H1 (cell line): ENCODE data around the gene CREBL2. TPM values are rescaled to one million over a fixed set of nuclear protein-coding genes. Genes with fewer than 3 reads are reported as not detected.

Experiments
- CTCF ChIA-PET: fragments of 300-600 bp; sonication (Branson Sonifier 250); formaldehyde crosslinking; loops from one replicate; lab custom pipeline; 2021; ENCODE audit not compliant: partially characterized antibody; lab: Charles Lee
- POLR2A ChIA-PET: fragments of 300-600 bp; sonication (Branson Sonifier 250); formaldehyde crosslinking; loops from one replicate; lab custom pipeline; 2021; ENCODE audit warnings: inconsistent platforms; ENCODE audit not compliant: partially characterized antibody; lab: Charles Lee
- DNase-seq, 2 experiments: peaks; one replicate each; pipeline versions ENCODE4 v3.0.0 to v3.0.0-alpha.2; 2010 to 2022; ENCODE audit warnings: low spot score in 2 of 2, low read depth in 1 of 2, mixed read lengths in 1 of 2
- FAIRE-seq: peaks from 2 replicates; lab custom pipeline; 2011; peaks lifted over from hg19 to GRCh38; lab: Jason Lieb, UNC
- H2AFZ ChIP-seq: 2 replicates; pipeline ENCODE4 v1.8.1; 2012; ENCODE audit warnings: low read length, inconsistent platforms
- H2AK5ac ChIP-seq: 2 replicates; pipeline ENCODE4 v1.6.1; 2013; ENCODE audit warnings: low read depth, low read length
- H2BK120ac ChIP-seq: replicated peaks from 2 replicates; pipeline ENCODE3; 2013; ENCODE audit warnings: low read depth, low read length, inconsistent platforms
- H2BK12ac ChIP-seq: 2 replicates; pipeline ENCODE4 v1.6.1; 2013; ENCODE audit warnings: low read depth, low read length
- H2BK15ac ChIP-seq: 2 replicates; pipeline ENCODE4 v1.6.1; 2013; ENCODE audit warnings: low read length
- H2BK20ac ChIP-seq: 2 replicates; pipeline ENCODE4 v1.6.1; 2013; ENCODE audit warnings: low read length
- H2BK5ac ChIP-seq: 2 replicates; pipeline ENCODE4 v1.6.1; 2013; ENCODE audit warnings: low read depth, low read length
- H3K14ac ChIP-seq: 2 replicates; pipeline ENCODE4 v1.6.1; 2013; ENCODE audit warnings: inconsistent platforms; ENCODE audit not compliant: insufficient read length
- H3K18ac ChIP-seq: 2 replicates; pipeline ENCODE4 v1.6.1; 2013; ENCODE audit warnings: low read length; ENCODE audit errors: extremely low read depth
- H3K23ac ChIP-seq: 2 replicates; pipeline ENCODE4 v1.6.1; 2013; ENCODE audit warnings: inconsistent platforms; ENCODE audit not compliant: insufficient read length
- H3K23me2 ChIP-seq: 2 replicates; pipeline ENCODE4 v1.6.1; 2013; ENCODE audit warnings: low read depth, low read length
- H3K27ac ChIP-seq: 2 replicates; pipeline ENCODE4 v1.6.1; 2011; ENCODE audit warnings: low read depth, low read length, inconsistent platforms
- H3K27me3 ChIP-seq, 4 experiments: replicated peaks in 1 of 4; 1 replicate in 1 of 4; 2 replicates in 3 of 4; pipeline versions ENCODE4 v1.6.1 to v1.8.1; 2011 to 2013; ENCODE audit warnings: low read length in 3 of 4, mild to moderate bottlenecking in 3 of 4, inconsistent platforms in 2 of 4, mixed read lengths in 2 of 4, moderate library complexity in 1 of 4; ENCODE audit not compliant: control insufficient read depth in 3 of 4, insufficient read depth in 3 of 4; ENCODE audit errors: extremely low read depth in 1 of 4
- H3K36me3 ChIP-seq, 4 experiments: 2 replicates each; pipeline versions ENCODE4 v1.6.1 to v1.8.1; 2011 to 2013; ENCODE audit warnings: mild to moderate bottlenecking in 4 of 4, low read length in 3 of 4, moderate library complexity in 2 of 4, control low read depth in 1 of 4, inconsistent platforms in 1 of 4; ENCODE audit not compliant: insufficient read depth in 4 of 4, control insufficient read depth in 2 of 4
- H3K4ac ChIP-seq: replicated peaks from 2 replicates; pipeline ENCODE3; 2013; ENCODE audit warnings: low read length, low read depth, mixed read lengths, inconsistent platforms; ENCODE audit not compliant: insufficient read length
- H3K4me1 ChIP-seq, 4 experiments: replicated peaks in 1 of 4; 1 replicate in 1 of 4; 2 replicates in 3 of 4; pipeline versions ENCODE4 v1.6.1 to v1.8.1; 2011 to 2013; ENCODE audit warnings: low read length in 3 of 4, inconsistent platforms in 2 of 4, mixed read lengths in 1 of 4; ENCODE audit not compliant: insufficient read depth in 4 of 4, control insufficient read depth in 3 of 4
- H3K4me2 ChIP-seq, 2 experiments: 2 replicates each; pipeline versions ENCODE4 v1.6.1 to v1.8.1; 2011 to 2013; ENCODE audit warnings: low read depth in 2 of 2, low read length in 2 of 2, control low read depth in 1 of 2, inconsistent platforms in 1 of 2, mild to moderate bottlenecking in 1 of 2; ENCODE audit not compliant: insufficient read depth in 1 of 2
- H3K4me3 ChIP-seq, 4 experiments: fragments of 200-600, 300-600 bp in 1 of 4; sonication (generic), shearing (Covaris generic), sonication (Bioruptor Twin) in 1 of 4; 2 replicates each; pipeline versions ENCODE4 v1.5.1 to v1.8.1; 2011 to 2016; ENCODE audit warnings: low read length in 4 of 4, low read depth in 3 of 4, control low read depth in 2 of 4, inconsistent platforms in 2 of 4, mild to moderate bottlenecking in 2 of 4, mixed read lengths in 1 of 4, moderate library complexity in 1 of 4; ENCODE audit not compliant: insufficient read depth in 2 of 4; ENCODE audit errors: extremely low read depth in 1 of 4
- H3K56ac ChIP-seq: replicated peaks from 2 replicates; pipeline ENCODE3; 2013; ENCODE audit warnings: low read depth, mild to moderate bottlenecking, mixed read lengths, low read length, inconsistent platforms; ENCODE audit not compliant: insufficient read length
- H3K79me1 ChIP-seq: 2 replicates; pipeline ENCODE4 v1.6.1; 2013; ENCODE audit warnings: low read depth, low read length, control low read depth
- H3K79me2 ChIP-seq, 2 experiments: 2 replicates each; pipeline versions ENCODE4 v1.6.1 to v1.8.1; 2012 to 2013; ENCODE audit warnings: low read length in 2 of 2, mild to moderate bottlenecking in 2 of 2, inconsistent platforms in 1 of 2; ENCODE audit not compliant: insufficient read depth in 2 of 2, control insufficient read depth in 1 of 2
- H3K9ac ChIP-seq, 4 experiments: replicated peaks in 1 of 4; 1 replicate in 1 of 4; 2 replicates in 3 of 4; pipeline versions ENCODE4 v1.6.1 to v1.8.1; 2011 to 2013; ENCODE audit warnings: low read depth in 3 of 4, low read length in 3 of 4, control low read depth in 2 of 4, mild to moderate bottlenecking in 2 of 4, moderate library complexity in 2 of 4, inconsistent platforms in 1 of 4; ENCODE audit errors: extremely low read depth in 1 of 4
- H3K9me3 ChIP-seq, 2 experiments: 2 replicates each; pipeline versions ENCODE4 v1.6.1 to v1.8.1; 2012 to 2013; ENCODE audit warnings: mild to moderate bottlenecking in 2 of 2, moderate library complexity in 2 of 2, control low read depth in 1 of 2, inconsistent platforms in 1 of 2, low read depth in 1 of 2, low read length in 1 of 2, mixed read lengths in 1 of 2; ENCODE audit not compliant: insufficient read depth in 2 of 2
- H4K20me1 ChIP-seq, 2 experiments: replicated peaks in 1 of 2; 2 replicates each; pipeline versions ENCODE3 to v1.8.1; 2011 to 2013; ENCODE audit warnings: inconsistent platforms in 2 of 2, low read length in 2 of 2, mild to moderate bottlenecking in 1 of 2; ENCODE audit not compliant: insufficient read depth in 2 of 2, control insufficient read depth in 1 of 2
- H4K5ac ChIP-seq: 2 replicates; pipeline ENCODE4 v1.6.1; 2013; ENCODE audit warnings: low read length, low read depth, mixed read lengths, inconsistent platforms; ENCODE audit not compliant: insufficient read length
- H4K8ac ChIP-seq: 2 replicates; pipeline ENCODE4 v1.8.0; 2013; ENCODE audit warnings: mild to moderate bottlenecking, moderate library complexity, low read length, inconsistent platforms; ENCODE audit not compliant: insufficient read depth; ENCODE audit errors: extremely low read depth
- H4K91ac ChIP-seq: replicated peaks from 2 replicates; pipeline ENCODE3; 2013; ENCODE audit warnings: low read length, mixed read lengths, inconsistent platforms; ENCODE audit not compliant: insufficient read length
- ASH2L ChIP-seq: fragments of 200-600, 300-600 bp; sonication (generic); IDR thresholded peaks from one replicate; pipeline ENCODE4 v1.7.1; 2017; ENCODE audit warnings: low read length
- ATF3 ChIP-seq: IDR thresholded peaks from 2 replicates; pipeline ENCODE4 v1.6.1; 2011; ENCODE audit warnings: low read depth, mild to moderate bottlenecking, low read length; ENCODE audit not compliant: insufficient read depth
- BCL11A ChIP-seq, 2 experiments: IDR thresholded peaks; one replicate each; pipeline ENCODE4 v1.6.1; 2011; ENCODE audit warnings: low read depth in 2 of 2, low read length in 2 of 2, mild to moderate bottlenecking in 2 of 2
- EGR1 ChIP-seq: IDR thresholded peaks from 2 replicates; pipeline ENCODE4 v1.6.1; 2011; ENCODE audit warnings: low read depth, low read length, borderline replicate concordance
- EZH2 ChIP-seq: fragments of 200-600 bp; sonication (generic); IDR thresholded peaks from 2 replicates; pipeline ENCODE4 v1.7.1; 2012; ENCODE audit warnings: low read depth, mild to moderate bottlenecking, moderate library complexity, low read length, inconsistent platforms; ENCODE audit not compliant: severe bottlenecking
- GABPA ChIP-seq: IDR thresholded peaks from 2 replicates; pipeline ENCODE4 v1.6.1; 2011; ENCODE audit warnings: mild to moderate bottlenecking, low read length, moderate library complexity, borderline replicate concordance; ENCODE audit not compliant: insufficient read depth
- KDM4A ChIP-seq: IDR thresholded peaks from one replicate; pipeline ENCODE4 v1.7.1; 2012; ENCODE audit warnings: low read depth, mild to moderate bottlenecking, moderate library complexity, low read length, inconsistent platforms; ENCODE audit not compliant: severe bottlenecking
- KDM5A ChIP-seq: fragments of 200-600 bp; IDR thresholded peaks from 2 replicates; pipeline ENCODE4 v1.7.1; 2012; ENCODE audit warnings: mild to moderate bottlenecking, low read length, inconsistent platforms, mixed read lengths
- POLR2A ChIP-seq, 2 experiments: IDR thresholded peaks; 1 replicate in 1 of 2; 2 replicates in 1 of 2; pipeline ENCODE4 v1.6.1; 2011; ENCODE audit warnings: low read depth in 2 of 2, low read length in 2 of 2, mild to moderate bottlenecking in 2 of 2; ENCODE audit errors: control extremely low read depth in 1 of 2
- POU5F1 ChIP-seq: IDR thresholded peaks from 2 replicates; pipeline ENCODE4 v1.6.1; 2011; ENCODE audit warnings: low read depth, mild to moderate bottlenecking, low read length, moderate library complexity
- SIX5 ChIP-seq: IDR thresholded peaks from 2 replicates; pipeline ENCODE4 v1.6.1; 2011; ENCODE audit warnings: mild to moderate bottlenecking, low read depth, low read length
- TBP ChIP-seq: IDR thresholded peaks from 2 replicates; pipeline ENCODE4 v1.6.1; 2011; ENCODE audit warnings: low read depth, low read length, improper control_type of control experiment
- TEAD4 ChIP-seq: IDR thresholded peaks from 2 replicates; pipeline ENCODE4 v1.6.1; 2012; ENCODE audit warnings: low read depth, low read length, inconsistent platforms, mixed read lengths
- ZNF274 ChIP-seq: IDR thresholded peaks from 2 replicates; pipeline ENCODE4 v1.7.0; 2012; ENCODE audit warnings: low read length, borderline replicate concordance; ENCODE audit errors: extremely low read depth
- WGBS, 2 experiments: shearing (Covaris generic) in 1 of 2; methylation state at CpG; one replicate each; pipeline versions ENCODE4 v1.1.6 to v1.1.7; 2013 to 2015; ENCODE audit warnings: low lambda C conversion rate in 2 of 2, mixed read lengths in 2 of 2, inconsistent platforms in 1 of 2, low coverage in 1 of 2, missing lambda C conversion rate in 1 of 2; ENCODE audit not compliant: insufficient replicate concordance in 2 of 2, insufficient coverage in 1 of 2, insufficient read length in 1 of 2; ENCODE audit errors: extremely low coverage in 1 of 2, missing lambda C conversion rate in 1 of 2; 5-methylcytosine and 5-hydroxymethylcytosine counted together
- polyA plus RNA-seq, 7 experiments: library from polyadenylated mRNA; depleted of rRNA in 3 of 7; stranded (reverse) in 5 of 7; unstranded in 2 of 7; fragments of >200 nt in 5 of 7; fragments of 200-250 nt in 2 of 7; gene quantifications; 1 replicate in 5 of 7; 2 replicates in 1 of 7; 4 replicates in 1 of 7; pipeline versions ENCODE4 v1.2.1 to v1.2.3, GENCODE V29; 2011 to 2013; ENCODE audit warnings: missing spikeins in 2 of 7, mixed read lengths in 2 of 7
- total RNA-seq: library from RNA; stranded (reverse); fragmentation: NEBNext Ultra II Directional; extraction: Animal tissue kit (Norgen Biotek cat#: 25700); gene quantifications from 2 replicates; pipeline ENCODE4 v1.2.1, GENCODE V29; 2021

Gene CREBL2
- total and polyA plus RNA-seq, 2 of the 8 experiments (the other 6 are each of a cell fraction or from before 2014, with no cell fraction given): 9.8 to 18.3 TPM

- Histone ChIP-seq H3K14ac (no peak overlapping the region), H2AK5ac (no peak overlapping the region), H3K4me3 (no peak overlapping the region), H3K79me1 (0 out of 2 replicates have a peak, but pooled peaks cover 2% of the 10 kb centered on the region), H2BK5ac (no peak overlapping the region), H3K79me2 (peaks cover 0 to 17% of the 10 kb centered on the region in 2 experiments; a peak in 3 of 4 replicates), H4K5ac (no peak overlapping the region), H2BK15ac (no peak overlapping the region), H3K4me1 (peaks cover 1 to 10% (median 5%) of the 10 kb centered on the region in 4 experiments; a peak in 4 of 7 replicates), H2BK120ac (no peak overlapping the region), H3K27me3 (no peaks in the 10 kb centered on the region), H4K91ac (no peak overlapping the region), H4K20me1 (no peaks in the 10 kb centered on the region), H3K4ac (no peak overlapping the region), H3K23me2 (peaks cover 8% of the 10 kb centered on the region), H3K23ac (no peak overlapping the region), H3K9me3 (peaks cover 4 to 13% of the 10 kb centered on the region in 2 experiments; a peak in 2 of 4 replicates), H3K9ac (no peak overlapping the region), H2AFZ (no peak overlapping the region), H4K8ac (no peak overlapping the region), H3K36me3 (no peaks in the 10 kb centered on the region; a peak in 1 of 8 replicates), H3K4me2 (no peak overlapping the region), H2BK20ac (no peak overlapping the region), H3K27ac (no peak overlapping the region), H2BK12ac (no peak overlapping the region), H3K18ac (no peak overlapping the region), H3K56ac (no peak overlapping the region)
- ChIA-PET CTCF (interaction anchor here (0.8 to 2.7 kb wide), 16 partner anchors 8 to 189 kb away, joined by 3 to 13 read pairs (median 5); no protein-coding TSS in a partner anchor), POLR2A (interaction anchor here (1.0 kb wide), 1 partner anchor 133 kb away, joined by 3 read pairs; no protein-coding TSS in a partner anchor)
- no peak for FAIRE-seq
- WGBS, 2 experiments: 92% methylated on average over 1 of the region's 1 CpG; no CpG with 5 or more reads in 1 of the 2 experiments
- DNase-seq: no peak
- TF ChIP-seq EZH2 (no peak), ASH2L (no peak), GABPA (no peak), KDM5A (no peak), BCL11A (IDR thresholded peaks at IDR 0.05; ENCODE audit: low read depth in 2 of 2, low read length in 2 of 2) (no peak), SIX5 (no peak), KDM4A (no peak), EGR1 (no peak), TBP (no peak), TEAD4 (no peak), ATF3 (no peak), ZNF274 (no peak), POLR2A (IDR thresholded peaks at IDR 0.05; ENCODE audit: control extremely low read depth in 1 of 2, low read depth in 2 of 2, low read length in 2 of 2) (no peak), POU5F1 (no peak)
Observed at GRCh38 chr12:12564911-12565310, 46.8 kb upstream of the CREBL2 start.
